PFSK-1 (cell line): ENCODE results near the gene CAPN3.

ENCODE experiments used
- FOXP2 ChIP-seq: optimal IDR thresholded peaks from 2 replicates; pipeline ENCODE3; 2011; ENCODE audit warnings: borderline replicate concordance, control low read depth, inconsistent platforms; ENCODE audit not compliant: insufficient read depth; ENCODE audit errors: extremely low read length, extremely low read depth
- POLR2AphosphoS5 ChIP-seq: IDR thresholded peaks from 2 replicates; pipeline ENCODE4 v1.6.1; 2012; ENCODE audit warnings: low read depth, mild to moderate bottlenecking, control low read depth, low read length, moderate library complexity
- SIN3A ChIP-seq: IDR thresholded peaks from 2 replicates; pipeline ENCODE4 v1.6.1; 2012; ENCODE audit warnings: mild to moderate bottlenecking, low read length, moderate library complexity, borderline replicate concordance; ENCODE audit not compliant: insufficient read depth
- TAF1 ChIP-seq: IDR thresholded peaks from 2 replicates; pipeline ENCODE4 v1.6.1; 2012; ENCODE audit warnings: low read length, control low read depth, borderline replicate concordance; ENCODE audit not compliant: insufficient read depth
- TF ChIP-seq, protein P1 (sequence below), 2 experiments: IDR thresholded peaks; 2 replicates each; pipeline versions ENCODE4 v1.6.1 to v1.8.0; 2011 to 2012; ENCODE audit warnings: low read depth in 2 of 2, low read length in 2 of 2, control low read depth in 1 of 2, inconsistent platforms in 1 of 2, mild to moderate bottlenecking in 1 of 2, moderate library complexity in 1 of 2; ENCODE audit not compliant: insufficient read depth in 1 of 2

- TF ChIP-seq POLR2AphosphoS5: no peak
- no peak for TF ChIP-seq TAF1
- TF ChIP-seq, protein P1, sequence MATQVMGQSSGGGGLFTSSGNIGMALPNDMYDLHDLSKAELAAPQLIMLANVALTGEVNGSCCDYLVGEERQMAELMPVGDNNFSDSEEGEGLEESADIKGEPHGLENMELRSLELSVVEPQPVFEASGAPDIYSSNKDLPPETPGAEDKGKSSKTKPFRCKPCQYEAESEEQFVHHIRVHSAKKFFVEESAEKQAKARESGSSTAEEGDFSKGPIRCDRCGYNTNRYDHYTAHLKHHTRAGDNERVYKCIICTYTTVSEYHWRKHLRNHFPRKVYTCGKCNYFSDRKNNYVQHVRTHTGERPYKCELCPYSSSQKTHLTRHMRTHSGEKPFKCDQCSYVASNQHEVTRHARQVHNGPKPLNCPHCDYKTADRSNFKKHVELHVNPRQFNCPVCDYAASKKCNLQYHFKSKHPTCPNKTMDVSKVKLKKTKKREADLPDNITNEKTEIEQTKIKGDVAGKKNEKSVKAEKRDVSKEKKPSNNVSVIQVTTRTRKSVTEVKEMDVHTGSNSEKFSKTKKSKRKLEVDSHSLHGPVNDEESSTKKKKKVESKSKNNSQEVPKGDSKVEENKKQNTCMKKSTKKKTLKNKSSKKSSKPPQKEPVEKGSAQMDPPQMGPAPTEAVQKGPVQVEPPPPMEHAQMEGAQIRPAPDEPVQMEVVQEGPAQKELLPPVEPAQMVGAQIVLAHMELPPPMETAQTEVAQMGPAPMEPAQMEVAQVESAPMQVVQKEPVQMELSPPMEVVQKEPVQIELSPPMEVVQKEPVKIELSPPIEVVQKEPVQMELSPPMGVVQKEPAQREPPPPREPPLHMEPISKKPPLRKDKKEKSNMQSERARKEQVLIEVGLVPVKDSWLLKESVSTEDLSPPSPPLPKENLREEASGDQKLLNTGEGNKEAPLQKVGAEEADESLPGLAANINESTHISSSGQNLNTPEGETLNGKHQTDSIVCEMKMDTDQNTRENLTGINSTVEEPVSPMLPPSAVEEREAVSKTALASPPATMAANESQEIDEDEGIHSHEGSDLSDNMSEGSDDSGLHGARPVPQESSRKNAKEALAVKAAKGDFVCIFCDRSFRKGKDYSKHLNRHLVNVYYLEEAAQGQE (IDR thresholded peaks at IDR 0.05; ENCODE audit: insufficient read depth in 1 of 2, low read depth in 2 of 2, low read length in 2 of 2): no peak
- no peak for TF ChIP-seq FOXP2
- TF ChIP-seq SIN3A: no peak
Measured at GRCh38 chr15:42329161-42329560, 30.1 kb upstream of the CAPN3 start.
